HCT116 (cell line): Measurements from ENCODE around the gene VMP1. TPM values are rescaled to one million over a fixed set of nuclear protein-coding genes. Genes with fewer than 3 reads are reported as not detected.

Experiments used
- ATAC-seq: fragments of 200-7000 bp; cut with Tn5 transposase; 2 replicates; pipeline ENCODE4 v1.9.1; 2020; ENCODE audit warnings: mild to moderate bottlenecking, moderate library complexity
- BruUV-seq: library from RNA; stranded (reverse); fragments of 400-500 nt; replicated peaks from 2 replicates; lab custom pipeline; 2021; lab: Mats Ljungman, UMichigan
- CTCF ChIA-PET: fragments of 300-600 bp; sonication (Branson Sonifier 250); formaldehyde crosslinking; loops from one replicate; lab custom pipeline; 2021; ENCODE audit warnings: antibody characterized with exemption; lab: Charles Lee
- POLR2A ChIA-PET: fragments of 300-600, 350-600 bp; sonication (Branson Sonifier 250); formaldehyde crosslinking; loops from one replicate; lab custom pipeline; 2021; ENCODE audit warnings: antibody characterized with exemption; lab: Charles Lee
- RAD21 ChIA-PET, 2 experiments: fragments of 300-600 bp; sonication (Branson Sonifier 250); formaldehyde crosslinking; loops; one replicate each; lab custom pipeline; 2023; ENCODE audit warnings: low total read pairs in 2 of 2; ENCODE audit not compliant: uncharacterized antibody in 2 of 2, unreplicated experiment in 2 of 2, low non-redundant PET in 1 of 2; lab: Charles Lee
- DNase-seq: peaks from one replicate; pipeline ENCODE4 v3.0.0-alpha.2; 2010; ENCODE audit warnings: low read depth, low spot score
- H2AFZ ChIP-seq: fragments of 200-600 bp; shearing (Covaris generic), sonication (generic); 2 replicates; pipeline ENCODE4 v1.6.1; 2017; ENCODE audit warnings: low read depth, mixed run types, mixed read lengths, antibody characterized with exemption, low read length; ENCODE audit not compliant: poor library complexity, severe bottlenecking
- H3K27ac ChIP-seq: 2 replicates; pipeline ENCODE4 v1.5.1; 2012; ENCODE audit warnings: low read depth, low read length
- H3K27me3 ChIP-seq: fragments of 200-600 bp; sonication (generic); 2 replicates; pipeline ENCODE4 v1.6.1; 2016; ENCODE audit warnings: mixed run types, low read length, mixed read lengths; ENCODE audit not compliant: insufficient read depth
- H3K36me3 ChIP-seq, 2 experiments: fragments of 200-500 bp in 1 of 2; fragments of 200-600 bp in 1 of 2; sonication (Bioruptor generic) in 1 of 2; sonication (generic) in 1 of 2; 2 replicates each; pipeline versions ENCODE4 v1.5.1 to v1.6.1; 2014 to 2016; ENCODE audit warnings: low read length in 2 of 2, inconsistent platforms in 1 of 2, mixed read lengths in 1 of 2, mixed run types in 1 of 2; ENCODE audit not compliant: insufficient read depth in 2 of 2, control insufficient read depth in 1 of 2
- H3K4me1 ChIP-seq, 2 experiments: fragments of 200-600 bp in 1 of 2; sonication (generic) in 1 of 2; 2 replicates each; pipeline versions ENCODE4 v1.5.1 to v1.6.1; 2012 to 2017; ENCODE audit warnings: low read length in 2 of 2, inconsistent platforms in 1 of 2, mild to moderate bottlenecking in 1 of 2, mixed read lengths in 1 of 2, mixed run types in 1 of 2, moderate library complexity in 1 of 2; ENCODE audit not compliant: insufficient read depth in 2 of 2, control insufficient read depth in 1 of 2
- H3K4me2 ChIP-seq: fragments of 200-600 bp; sonication (generic); 2 replicates; pipeline ENCODE4 v1.6.1; 2017; ENCODE audit warnings: mixed run types, low read length, mixed read lengths
- H3K4me3 ChIP-seq, 2 experiments: fragments of 200-600 bp in 1 of 2; sonication (generic) in 1 of 2; replicated peaks in 1 of 2; 2 replicates each; pipeline ENCODE4 v1.5.1; 2011 to 2016; ENCODE audit warnings: low read length in 2 of 2, control low read depth in 1 of 2, low read depth in 1 of 2, mild to moderate bottlenecking in 1 of 2, mixed read lengths in 1 of 2, mixed run types in 1 of 2
- H3K79me2 ChIP-seq: fragments of 200-600 bp; sonication (generic); 2 replicates; pipeline ENCODE4 v1.6.1; 2017; ENCODE audit warnings: mild to moderate bottlenecking, mixed run types, low read length, moderate library complexity, mixed read lengths; ENCODE audit not compliant: insufficient read depth
- H3K9ac ChIP-seq: fragments of 200-600 bp; sonication (generic); 2 replicates; pipeline ENCODE4 v1.6.1; 2016; ENCODE audit warnings: low read length, mixed read lengths
- H3K9me2 ChIP-seq: fragments of 200-600 bp; sonication (generic), shearing (Covaris generic); 2 replicates; pipeline ENCODE4 v1.6.1; 2017; ENCODE audit warnings: mixed run types, mild to moderate bottlenecking, moderate library complexity; ENCODE audit not compliant: insufficient read depth
- H3K9me3 ChIP-seq, 2 experiments: fragments of 200-500 bp in 1 of 2; fragments of 200-600 bp in 1 of 2; sonication (Bioruptor generic) in 1 of 2; sonication (generic) in 1 of 2; 2 replicates each; pipeline ENCODE4 v1.6.1; 2014 to 2017; ENCODE audit warnings: low read length in 2 of 2, mixed read lengths in 2 of 2, inconsistent platforms in 1 of 2, low read depth in 1 of 2, mild to moderate bottlenecking in 1 of 2, mixed run types in 1 of 2, moderate library complexity in 1 of 2; ENCODE audit not compliant: control insufficient read depth in 1 of 2, insufficient read depth in 1 of 2
- H4K20me1 ChIP-seq: fragments of 200-600 bp; sonication (generic), shearing (Covaris generic); 2 replicates; pipeline ENCODE4 v1.6.1; 2017; ENCODE audit warnings: mixed run types, mild to moderate bottlenecking, moderate library complexity; ENCODE audit not compliant: insufficient read depth
- ATF3 ChIP-seq: IDR thresholded peaks from 2 replicates; pipeline ENCODE4 v1.6.1; 2012
- CBX3 ChIP-seq: IDR thresholded peaks from 2 replicates; pipeline ENCODE4 v1.6.1; 2012; ENCODE audit warnings: low read depth
- CEBPB ChIP-seq: IDR thresholded peaks from 2 replicates; pipeline ENCODE4 v1.6.1; 2012; ENCODE audit warnings: low read depth
- EGR1 ChIP-seq: IDR thresholded peaks from 2 replicates; pipeline ENCODE4 v1.6.1; 2012; ENCODE audit warnings: low read depth
- ELF1 ChIP-seq: IDR thresholded peaks from 2 replicates; pipeline ENCODE4 v1.6.1; 2012; ENCODE audit warnings: low read depth, borderline replicate concordance
- EZH2 ChIP-seq: fragments of 200-600 bp; sonication (generic); IDR thresholded peaks from 2 replicates; pipeline ENCODE4 v1.6.1; 2017; ENCODE audit warnings: antibody characterized with exemption, mixed run types
- JUND ChIP-seq: IDR thresholded peaks from 2 replicates; pipeline ENCODE4 v1.6.1; 2012
- POLR2A ChIP-seq: IDR thresholded peaks from 2 replicates; pipeline ENCODE4 v1.7.0; 2011; ENCODE audit warnings: borderline replicate concordance; ENCODE audit not compliant: insufficient read depth, insufficient read length; ENCODE audit errors: extremely low read depth
- POLR2AphosphoS5 ChIP-seq: IDR thresholded peaks from 2 replicates; pipeline ENCODE4 v1.6.1; 2011; ENCODE audit warnings: mild to moderate bottlenecking, low read depth, low read length, moderate library complexity
- RAD21 ChIP-seq: IDR thresholded peaks from 2 replicates; pipeline ENCODE4 v1.6.1; 2012; ENCODE audit warnings: low read depth, mild to moderate bottlenecking
- SIN3A ChIP-seq: IDR thresholded peaks from 2 replicates; pipeline ENCODE4 v1.6.1; 2012; ENCODE audit warnings: low read depth
- SRF ChIP-seq: IDR thresholded peaks from 2 replicates; pipeline ENCODE4 v1.6.1; 2012; ENCODE audit warnings: low read depth
- TCF7L2 ChIP-seq: IDR thresholded peaks from 2 replicates; pipeline ENCODE4 v1.7.0; 2011; ENCODE audit warnings: borderline replicate concordance, inconsistent platforms; ENCODE audit not compliant: insufficient read depth, insufficient read length; ENCODE audit errors: extremely low read depth
- YY1 ChIP-seq: IDR thresholded peaks from 2 replicates; pipeline ENCODE4 v1.6.1; 2011; ENCODE audit warnings: low read length, low read depth, moderate library complexity, mild to moderate bottlenecking; ENCODE audit not compliant: insufficient replicate concordance; ENCODE audit errors: extremely low read depth
- ZFX ChIP-seq: fragments of 450-650 bp; IDR thresholded peaks from 2 replicates; pipeline ENCODE4 v1.6.1; 2017
- intact Hi-C: fragments of 100-400 bp; cut with micrococcal nuclease; formaldehyde crosslinking; loops from 2 replicates; pipeline ENCODE4 v1.10.0; 2022
- total RNA-seq: library from RNA; stranded (reverse); gene quantifications from one replicate; pipeline ENCODE4 v1.2.1, GENCODE V29; 2021; ENCODE audit not compliant: unreplicated experiment

VMP1 gene
- total RNA-seq, 1 experiment from 2014 or later = 366 TPM

DNA sequence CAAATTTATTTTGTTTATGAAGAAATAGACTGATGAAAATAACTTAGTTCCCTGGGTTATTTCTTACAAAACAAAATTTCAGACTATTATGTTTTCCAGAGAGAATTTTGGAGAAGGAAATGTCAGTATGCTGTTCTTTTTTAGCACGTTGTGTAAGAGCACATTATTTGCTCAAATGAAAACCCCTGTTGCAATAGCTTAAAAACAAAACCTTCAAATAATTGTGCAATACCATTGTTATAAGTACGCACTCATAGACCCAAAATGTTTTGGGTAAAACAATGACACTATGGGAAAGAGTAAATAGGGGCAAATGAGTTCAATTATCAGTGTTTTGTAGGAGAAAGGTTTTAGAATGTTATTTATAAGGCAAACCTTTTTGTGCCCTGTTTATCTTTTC lies 18.2 kb downstream of the VMP1 start:
- POLR2A ChIA-PET = interaction anchor here (1.7 kb wide), 1 partner anchor 18 kb away, joined by 8 read pairs; the partner anchor contains the start of genes PTRH2 and VMP1
- H3K4me1 ChIP-seq = peaks cover 8 to 13% of the 10 kb centered on the region in 2 experiments

GRCh38 chr17:59727817-59728533 lies 20.5 kb downstream of the VMP1 start:
- peaks cover 8 to 13% of the 10 kb centered on the region in 2 experiments for H3K4me1 ChIP-seq
- TF ChIP-seq SIN3A = no peak
- no peak for TF ChIP-seq RAD21
- TF ChIP-seq TCF7L2 = no peak
- TF ChIP-seq POLR2A = no peak
- no peak for TF ChIP-seq YY1
- no peak for TF ChIP-seq CEBPB
- TF ChIP-seq CBX3 = no peak
- TF ChIP-seq, all 23 proteins: peak for 0
- H3K79me2 ChIP-seq = peaks cover 93% of the 10 kb centered on the region
- H3K4me2 ChIP-seq = no peak overlapping the region
- H4K20me1 ChIP-seq = peaks cover 9% of the 10 kb centered on the region
- no peaks in the 10 kb centered on the region for H3K9me2 ChIP-seq
- no peak overlapping the region for H3K27ac ChIP-seq
- ChIA-PET RAD21 (no interaction called here), POLR2A (no interaction called here), CTCF (no interaction called here)
- DNase-seq (no peak), ATAC-seq (no peak)
- intact Hi-C loops = no loop called here
- BruUV-seq = no TSS peak
- H3K9me3 ChIP-seq = no peaks in the 10 kb centered on the region
- H2AFZ ChIP-seq = no peak overlapping the region
- no peaks in the 10 kb centered on the region for H3K27me3 ChIP-seq
- no peak overlapping the region for H3K4me3 ChIP-seq
- peaks cover 0 to 7% of the 10 kb centered on the region in 2 experiments; a peak in 1 of 4 replicates for H3K36me3 ChIP-seq
- no peak overlapping the region for H3K9ac ChIP-seq

More for the DNA sequence above, 18.2 kb downstream of the VMP1 start:
- H4K20me1 ChIP-seq = peaks cover 12% of the 10 kb centered on the region
- no peaks in the 10 kb centered on the region for H3K27me3 ChIP-seq
- intact Hi-C loops = no loop called here
- no peaks in the 10 kb centered on the region for H3K9me2 ChIP-seq
- CTCF ChIA-PET = no interaction called here
- BruUV-seq = no TSS peak
- no peak overlapping the region for H3K9ac ChIP-seq
- TF ChIP-seq EGR1 = no peak
- no peak for TF ChIP-seq EZH2
- no peak for TF ChIP-seq YY1
- TF ChIP-seq ATF3 = no peak
- TF ChIP-seq POLR2AphosphoS5 = no peak
- no peak for TF ChIP-seq ZFX
- no peak for TF ChIP-seq ELF1
- no peak for TF ChIP-seq CEBPB
- no peak for TF ChIP-seq RAD21
- no peak for TF ChIP-seq JUND
- no peak for TF ChIP-seq SRF
- TF ChIP-seq, all 23 proteins: peak for 0
- Histone ChIP-seq H3K4me2 (no peak overlapping the region), H3K9me3 (no peaks in the 10 kb centered on the region), H3K4me3 (no peak overlapping the region), H3K27ac (no peak overlapping the region), H2AFZ (no peak overlapping the region), H3K79me2 (peaks cover 95% of the 10 kb centered on the region), H3K36me3 (0 out of 4 replicates have a peak, but pooled peaks cover 0 to 7% of the 10 kb centered on the region in 2 experiments)
- DNase-seq (no peak), ATAC-seq (no peak)
- RAD21 ChIA-PET = no interaction called here
